HG03469 (cell line): ENCODE data around the gene ZBTB42.

Experiments used
- ATAC-seq: cut with Tn5 transposase; IDR thresholded peaks from one replicate; pipeline ENCODE4 v1.9.1; 2021; ENCODE audit warnings: mild to moderate bottlenecking, moderate library complexity, moderate number of reproducible peaks; ENCODE audit not compliant: unreplicated experiment

Gene ZBTB42

DNA sequence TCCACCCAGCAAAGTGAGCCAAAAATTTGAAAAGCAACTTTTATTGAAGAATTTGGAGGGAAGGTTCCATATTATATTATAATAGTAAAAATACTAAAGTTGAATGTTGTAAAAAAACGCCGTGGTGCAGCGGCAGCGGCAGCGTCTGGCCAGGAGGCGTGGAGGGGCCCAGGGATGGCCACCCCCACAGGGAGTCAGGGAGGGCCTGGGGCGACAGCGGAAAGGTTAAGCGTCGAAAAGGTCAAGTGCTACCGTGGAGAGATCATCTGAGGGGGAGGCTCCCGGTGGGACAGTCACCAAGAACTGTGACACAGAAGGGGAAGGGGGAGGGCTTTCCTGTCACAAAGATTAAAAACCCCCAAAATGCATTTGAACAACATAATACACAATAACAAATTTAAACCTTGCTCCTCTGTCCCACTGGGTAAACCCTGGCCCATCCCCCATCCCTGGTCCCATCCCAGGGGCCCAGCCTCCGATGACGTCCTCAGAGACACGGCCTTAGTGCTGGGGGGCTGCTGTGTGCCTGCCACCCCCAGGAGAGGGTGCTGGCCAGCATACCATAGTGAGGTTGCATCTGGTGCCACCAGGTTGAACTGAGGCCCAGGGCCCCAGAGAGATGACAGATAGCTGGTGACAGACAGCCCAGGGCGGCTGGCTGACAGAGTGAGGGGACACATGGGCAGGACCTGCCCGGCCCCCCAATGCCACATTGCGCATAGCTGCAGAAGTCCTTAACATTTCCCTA is 31.4 kb upstream of the ZBTB42 start:
- no peak for ATAC-seq

DNA sequence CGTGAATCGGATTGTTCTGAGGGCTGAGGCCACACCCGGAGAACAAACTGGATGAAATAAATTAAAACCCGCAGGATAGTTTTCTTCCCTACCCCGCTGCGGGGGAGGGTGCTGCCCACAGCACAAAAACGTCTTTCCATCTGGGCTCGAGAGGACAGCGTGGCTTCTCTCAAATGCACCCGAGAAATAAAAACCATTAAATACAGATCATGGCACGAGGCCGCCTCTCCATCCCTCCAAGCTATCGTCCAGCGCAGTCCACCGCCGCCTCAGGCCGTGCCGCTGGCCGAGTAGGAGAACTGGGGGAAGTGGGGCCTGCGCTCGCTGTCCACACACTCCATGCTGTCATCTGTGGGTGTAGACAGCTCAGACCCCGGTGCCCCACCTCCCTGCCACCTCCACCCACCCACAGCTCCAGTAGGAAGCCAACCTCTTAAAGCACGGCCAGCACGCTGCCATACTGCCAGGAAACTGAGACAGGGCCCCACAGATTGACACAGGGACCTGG is 30.8 kb upstream of the ZBTB42 start:
- no peak for ATAC-seq

DNA sequence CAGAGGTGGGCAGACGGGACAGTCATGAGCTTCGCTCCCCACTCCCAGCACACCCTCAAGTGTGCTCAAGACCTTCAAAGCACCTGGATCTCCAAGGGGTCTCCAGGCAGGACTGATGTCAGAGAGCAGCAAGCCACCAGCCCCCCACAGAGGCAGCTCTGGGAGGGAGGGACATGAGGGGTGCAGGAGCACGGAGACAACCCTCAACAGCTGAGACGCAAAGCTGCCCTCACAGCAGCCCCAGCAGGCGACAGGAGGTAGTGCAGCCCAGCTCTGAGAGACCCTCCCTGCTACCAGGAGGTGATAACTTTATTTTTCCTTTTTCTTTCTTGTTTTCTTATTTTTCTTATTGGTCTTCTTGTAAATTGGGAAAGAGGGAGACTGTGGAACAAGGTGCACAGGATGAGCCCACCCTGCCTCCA is 30.0 kb upstream of the ZBTB42 start:
- no peak for ATAC-seq

DNA sequence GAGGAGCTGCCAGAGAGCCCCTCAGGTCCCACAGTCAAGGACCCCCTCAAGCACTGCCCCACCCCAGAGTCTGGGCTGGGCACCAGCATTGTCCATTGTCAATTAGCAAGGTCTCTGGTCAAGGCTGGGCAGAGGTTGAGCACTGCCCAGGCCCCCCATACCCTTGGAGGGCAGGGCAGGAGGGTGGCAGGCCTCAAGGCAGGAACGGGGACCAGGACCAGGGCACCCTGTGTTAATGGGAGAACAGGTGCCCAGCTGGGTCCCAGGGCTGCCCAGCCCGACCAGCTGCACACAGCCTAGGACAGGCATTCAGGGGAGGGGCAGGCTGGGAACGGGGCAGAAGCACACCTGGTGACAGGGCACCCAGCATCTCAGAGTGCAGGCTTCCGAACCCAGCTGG is 29.5 kb upstream of the ZBTB42 start:
- no peak for ATAC-seq

DNA sequence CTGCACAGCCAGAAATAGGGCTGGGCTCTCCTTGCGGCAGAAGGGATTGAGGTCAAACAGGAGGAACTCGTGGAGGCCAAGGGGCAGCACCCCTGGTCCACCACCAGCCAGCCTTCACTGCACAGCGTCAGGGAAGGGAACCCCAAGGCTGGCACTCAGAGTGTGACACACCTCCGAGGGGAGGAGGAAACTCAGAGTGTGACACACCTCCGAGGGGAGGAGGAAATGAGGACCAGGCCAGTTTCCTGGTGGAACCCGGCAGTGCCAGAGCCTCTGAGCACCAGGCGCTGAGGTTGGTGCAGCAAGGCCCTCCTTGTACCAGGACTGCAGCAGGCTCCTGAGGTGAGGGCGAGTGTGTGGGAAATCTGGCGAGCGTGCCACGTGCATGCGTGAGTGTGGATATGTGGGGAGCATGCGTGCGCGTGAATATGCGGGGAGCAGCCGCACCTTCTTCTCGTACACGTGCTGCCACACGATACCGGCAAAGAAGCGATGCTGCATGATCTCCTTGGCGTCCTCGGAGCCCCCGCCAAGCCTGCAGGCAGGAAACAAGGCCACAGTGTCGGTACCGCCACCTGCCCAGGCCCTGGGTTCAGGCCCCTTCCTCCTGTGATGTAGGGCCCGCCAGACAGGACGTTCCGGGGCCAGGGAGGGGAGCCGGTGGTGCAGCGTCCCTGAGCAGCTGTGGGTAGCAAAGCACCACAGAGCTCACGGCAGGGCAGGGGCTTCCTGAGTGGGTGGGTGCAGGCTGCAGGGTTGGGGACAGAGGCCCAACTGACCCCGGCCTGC is 28.8 kb upstream of the ZBTB42 start:
- ATAC-seq, result no peak

DNA sequence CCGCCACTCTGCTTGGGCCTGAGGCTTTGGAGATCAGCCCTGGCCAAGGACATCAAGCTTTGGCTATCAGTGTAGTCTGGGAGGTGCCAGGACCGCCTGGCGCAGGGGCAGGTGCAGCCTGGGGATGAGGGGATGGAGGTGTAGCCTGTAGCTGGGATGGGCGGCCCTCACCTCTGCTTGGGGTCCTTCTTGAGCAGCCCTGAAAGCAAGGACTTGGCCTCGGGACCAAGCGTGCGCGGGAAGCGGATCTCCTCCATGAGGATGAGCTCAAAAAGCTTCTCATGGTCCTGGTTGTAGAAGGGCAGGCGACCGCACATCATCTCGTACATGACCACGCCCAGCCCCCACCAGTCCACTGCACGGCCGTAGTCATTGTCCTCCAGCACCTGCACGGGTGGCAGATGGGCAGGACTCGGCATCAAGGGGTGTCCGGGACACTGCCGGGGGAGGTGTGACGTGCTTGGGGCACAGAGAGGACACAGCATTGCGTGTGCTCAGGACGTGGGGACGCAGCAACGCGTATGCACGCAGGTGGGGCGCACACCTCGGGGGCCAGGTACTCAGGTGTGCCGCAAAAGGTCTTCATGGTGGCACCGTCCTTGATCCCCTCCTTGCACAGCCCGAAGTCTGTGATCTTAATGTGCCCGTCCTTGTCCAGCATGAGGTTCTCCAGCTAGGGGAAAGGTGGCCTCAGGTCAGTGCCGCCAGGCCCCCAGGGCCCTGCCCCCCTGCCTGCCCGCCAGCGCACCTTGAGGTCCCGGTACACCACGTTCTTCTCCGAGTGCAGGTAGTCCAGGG is 28.0 kb upstream of the ZBTB42 start:
- ATAC-seq, result no peak

DNA sequence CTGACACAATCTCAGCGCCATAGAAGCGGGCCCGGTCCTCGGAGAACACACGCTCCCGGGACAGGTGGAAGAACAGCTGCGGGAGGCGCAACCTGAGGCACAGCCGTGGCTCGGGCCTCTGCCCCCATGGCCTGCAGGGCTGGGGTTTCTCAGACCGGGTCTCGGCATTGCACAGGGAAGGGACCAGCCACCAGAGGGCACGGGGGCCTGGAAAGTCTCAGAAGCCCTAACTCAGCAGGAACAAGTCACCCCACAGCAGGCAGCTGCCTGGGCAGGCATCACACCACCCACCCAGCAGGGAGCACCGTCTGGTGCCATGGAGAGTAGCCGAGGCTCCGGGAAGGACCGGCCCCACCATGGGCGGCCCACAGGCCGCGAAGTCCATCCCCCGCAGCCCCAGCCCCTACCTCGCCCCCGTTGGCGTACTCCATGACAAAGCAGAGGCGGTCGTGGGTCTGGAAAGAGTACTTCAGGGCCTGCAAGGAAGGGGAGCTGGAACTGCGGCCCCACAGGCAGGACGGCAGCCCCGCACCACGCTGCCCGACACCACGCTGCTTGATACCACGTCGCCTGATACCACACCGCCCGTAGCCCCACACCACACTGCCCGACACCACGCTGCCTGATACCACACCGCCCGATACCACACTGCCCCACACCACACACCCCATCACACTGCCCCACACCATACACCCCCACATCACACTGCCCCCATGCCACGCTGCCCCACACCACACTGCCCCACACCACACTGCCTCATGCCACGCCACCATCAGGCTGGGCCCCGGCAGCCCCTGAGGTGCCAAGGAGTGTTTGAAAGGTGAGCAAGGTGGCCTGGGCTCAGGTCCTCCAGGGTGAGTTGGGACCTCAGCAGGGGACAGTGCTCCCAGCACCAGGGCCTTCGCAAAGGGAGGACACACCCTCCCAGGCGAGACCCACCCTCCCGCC is 27.1 kb upstream of the ZBTB42 start:
- ATAC-seq, result no peak

DNA sequence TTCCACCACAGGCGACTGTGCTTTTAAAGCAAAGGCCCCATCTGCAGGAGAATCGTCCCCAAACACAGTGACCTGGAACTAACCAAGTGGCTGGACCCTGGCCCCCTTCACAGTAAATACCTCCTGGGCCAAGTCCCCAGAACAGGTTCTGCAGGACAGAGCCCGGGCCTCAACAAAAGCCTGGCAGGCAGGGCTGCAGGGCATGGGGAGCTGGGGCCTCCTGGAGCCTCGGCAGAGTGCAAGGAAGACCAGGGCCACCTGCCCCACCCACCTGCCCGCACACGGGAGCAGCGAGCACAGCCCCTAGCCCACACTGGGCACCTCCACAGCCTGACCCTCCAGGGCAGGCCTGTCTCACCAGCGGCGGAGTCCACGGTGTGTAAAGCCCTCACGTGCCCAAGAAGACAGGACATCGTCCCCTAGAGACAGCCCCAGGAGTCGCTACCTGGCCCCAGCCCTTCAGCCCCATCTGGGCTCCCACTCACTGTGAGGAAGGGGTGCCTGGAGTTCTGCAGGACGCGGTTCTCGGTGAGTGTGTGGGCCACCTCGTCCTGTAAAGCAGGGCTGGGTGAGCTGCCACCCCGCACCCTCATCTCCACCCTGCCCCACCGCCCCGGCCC is 26.3 kb upstream of the ZBTB42 start:
- no peak for ATAC-seq

DNA sequence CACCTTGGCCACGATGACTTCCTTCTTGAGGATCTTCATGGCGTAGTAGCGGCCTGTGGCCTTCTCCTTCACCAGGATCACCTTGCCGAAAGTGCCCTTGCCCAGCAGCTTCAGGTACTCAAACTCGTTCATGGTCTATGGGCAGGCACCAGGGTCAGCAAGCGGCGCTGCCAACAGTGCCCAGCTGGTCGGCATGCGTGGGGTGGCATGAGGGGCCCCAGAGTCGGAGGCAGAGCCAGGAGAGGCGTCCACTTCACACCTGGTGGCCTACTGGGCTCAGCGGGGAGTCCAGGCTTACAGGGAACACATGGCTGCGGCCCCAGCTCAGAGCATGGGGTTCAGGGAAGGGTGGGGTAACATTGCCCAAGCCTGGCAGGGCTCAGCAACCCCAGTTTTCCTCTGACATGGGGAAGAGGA is 25.8 kb upstream of the ZBTB42 start:
- no peak for ATAC-seq

DNA sequence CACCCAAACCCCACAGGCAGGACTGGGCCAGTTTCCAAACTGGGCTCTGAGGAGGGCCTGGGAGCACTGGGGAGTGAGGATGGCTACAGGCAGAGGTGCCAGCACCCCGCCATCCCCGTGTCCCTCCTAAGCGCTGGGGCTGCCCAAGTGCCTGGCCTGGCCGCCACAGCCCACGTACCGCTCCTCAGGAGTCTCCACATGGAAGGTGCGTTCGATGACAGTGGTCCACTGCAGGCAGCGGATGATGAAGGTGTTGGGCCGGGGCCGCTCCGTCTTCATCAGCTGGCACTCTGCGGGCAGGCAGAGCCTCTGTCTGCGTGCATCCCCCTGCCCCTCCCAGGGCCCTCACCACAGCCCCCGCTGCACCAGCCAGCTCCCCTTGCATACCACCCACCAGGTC is 24.4 kb upstream of the ZBTB42 start:
- no peak for ATAC-seq

DNA sequence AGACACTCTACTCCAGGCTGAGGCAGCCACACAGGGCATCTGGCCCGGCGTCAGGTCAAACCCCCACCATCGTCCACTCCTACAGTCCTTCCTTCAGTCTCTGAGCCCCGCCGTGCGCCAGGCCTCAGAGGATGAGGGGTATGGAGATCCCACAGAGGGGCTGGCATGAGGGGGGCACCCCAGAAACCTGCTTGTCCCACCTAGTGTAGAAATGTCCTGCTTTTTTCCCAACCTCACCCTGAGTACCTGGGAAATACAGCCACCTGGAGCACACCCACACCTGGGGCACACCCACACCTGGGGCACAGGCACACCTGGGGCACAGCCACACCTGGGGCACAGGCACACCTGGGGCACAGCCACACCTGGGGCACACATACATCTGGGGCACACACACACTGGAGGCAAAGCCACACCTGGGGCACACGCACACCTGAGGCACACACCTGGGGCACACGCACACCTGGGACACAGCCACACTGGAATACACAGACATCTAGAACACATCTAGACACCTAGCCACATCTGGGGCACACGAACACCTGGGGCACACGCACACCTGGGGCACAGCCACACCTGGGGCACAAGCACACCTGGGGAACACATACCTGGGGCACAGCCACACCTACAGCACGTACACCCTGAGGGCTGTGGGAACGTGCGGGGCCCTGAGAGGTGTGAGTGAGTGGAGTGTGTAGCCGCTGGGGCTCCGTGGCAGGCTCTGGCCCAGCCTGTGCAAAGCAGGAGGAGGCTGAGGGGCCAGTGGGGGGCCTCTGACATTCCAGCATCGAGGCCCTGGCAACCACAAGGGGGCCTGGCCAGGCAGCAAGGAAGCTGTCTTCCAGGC is 23.7 kb upstream of the ZBTB42 start:
- ATAC-seq, result no peak

DNA sequence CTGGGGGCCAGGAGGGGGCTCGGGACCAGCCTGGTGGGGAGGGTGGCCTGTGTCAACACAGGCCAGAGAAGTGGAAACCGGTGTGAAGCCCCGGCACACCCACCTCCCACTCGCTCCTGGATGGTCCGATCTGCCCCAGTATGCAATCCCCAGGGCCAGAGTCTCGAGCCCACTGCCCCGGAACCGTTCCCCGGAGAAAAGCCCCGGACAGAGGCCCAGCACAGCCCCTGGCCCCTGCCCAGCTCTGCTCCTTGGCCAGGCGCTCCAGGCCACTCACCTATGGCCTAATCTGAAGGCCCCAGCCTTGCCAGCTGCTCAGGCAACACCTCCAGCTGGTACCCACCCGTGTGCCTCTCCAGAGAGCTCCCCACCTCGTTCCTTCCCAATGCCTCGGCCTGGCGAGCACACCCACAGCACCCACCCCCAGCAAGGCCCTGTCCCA is 23.1 kb upstream of the ZBTB42 start:
- no peak for ATAC-seq

DNA sequence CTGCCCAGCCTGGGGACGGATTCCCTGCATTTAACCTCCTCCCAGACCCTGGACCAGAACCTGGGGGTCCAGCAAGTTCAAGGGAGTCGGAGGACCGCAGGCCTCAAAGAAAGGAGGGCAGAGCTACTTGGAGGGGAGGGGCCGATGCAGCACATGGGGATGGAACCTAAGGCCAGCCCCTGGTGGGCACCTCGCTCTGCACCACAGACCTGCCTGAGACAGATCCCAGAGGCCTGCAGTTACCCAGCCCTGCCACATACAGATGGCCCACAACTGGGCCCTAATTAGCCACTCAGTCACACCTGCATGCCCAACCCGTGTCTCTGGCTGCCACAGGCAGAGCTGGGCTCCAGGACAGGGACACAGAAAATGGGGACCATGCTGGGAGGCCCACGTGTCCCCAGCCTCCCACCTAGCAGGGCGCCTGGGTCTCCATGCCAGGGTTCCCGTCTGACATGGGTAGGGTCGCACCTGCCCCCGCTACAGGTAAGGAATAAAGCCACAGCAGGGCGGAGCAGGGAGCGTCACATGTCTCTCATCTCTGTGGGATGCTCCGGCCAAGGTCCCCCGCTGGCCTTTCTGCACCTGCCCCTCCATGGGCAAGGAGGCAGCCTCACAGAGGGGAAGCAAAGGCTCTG is 22.1 kb upstream of the ZBTB42 start:
- ATAC-seq, result no peak

DNA sequence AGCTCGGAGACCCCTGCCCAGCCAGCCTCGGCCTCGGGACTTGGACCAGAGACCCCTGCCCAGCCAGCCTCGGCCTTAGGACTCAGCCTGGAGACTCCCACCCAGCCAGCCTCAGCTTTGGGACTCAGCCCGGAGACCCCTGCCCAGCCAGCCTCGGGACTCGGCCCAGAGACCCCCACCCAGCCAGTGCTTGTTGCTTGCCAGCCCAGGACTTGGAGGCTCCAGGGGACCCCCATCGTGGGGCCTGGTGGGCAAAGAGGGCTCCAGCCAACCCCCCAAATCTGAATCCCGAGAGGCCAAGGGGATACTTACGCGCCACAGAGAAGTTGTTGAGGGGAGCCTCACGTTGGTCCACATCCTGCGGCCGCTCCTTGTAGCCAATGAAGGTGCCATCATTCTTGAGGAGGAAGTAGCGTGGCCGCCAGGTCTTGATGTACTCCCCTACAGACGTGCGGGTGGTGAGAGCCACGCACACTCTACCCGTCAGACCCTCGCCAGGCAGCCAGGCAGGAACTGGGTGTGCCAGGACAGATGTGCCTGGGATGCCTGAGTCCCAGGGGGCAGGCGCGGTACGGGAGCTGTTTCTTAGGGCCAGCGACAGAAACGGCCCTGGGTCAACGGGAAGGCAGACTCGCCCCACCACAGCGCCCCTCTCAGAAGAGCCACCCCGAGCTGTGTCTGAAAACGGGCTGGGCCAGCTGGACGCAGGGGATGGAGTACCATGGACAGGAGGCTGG is 21.0 kb upstream of the ZBTB42 start:
- no peak for ATAC-seq

DNA sequence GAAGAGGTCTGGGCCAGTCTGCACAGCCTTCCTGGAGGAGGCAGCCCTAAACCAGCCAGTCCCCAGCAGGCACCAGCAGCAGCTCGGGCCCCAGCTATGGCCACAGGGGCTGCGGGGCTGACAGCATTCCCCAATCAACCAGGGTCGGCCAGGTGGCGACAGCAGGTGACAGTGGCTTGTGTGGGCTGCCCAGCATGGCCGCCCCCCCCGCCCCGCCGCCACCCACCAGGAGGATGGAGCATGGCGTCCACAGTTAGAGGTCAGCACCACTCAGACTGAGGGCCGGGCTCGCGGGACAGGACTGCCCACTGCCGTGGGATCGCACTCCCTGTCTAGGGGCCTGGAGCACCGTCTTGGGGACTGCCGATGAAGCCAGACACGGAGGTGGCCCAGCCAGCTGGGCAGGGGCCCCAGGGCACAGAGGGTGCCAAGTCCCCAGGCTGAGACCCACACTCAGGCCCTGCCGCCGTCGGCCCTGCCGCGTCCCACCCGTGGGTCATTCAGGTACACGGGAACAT is 20.3 kb upstream of the ZBTB42 start:
- no peak for ATAC-seq

DNA sequence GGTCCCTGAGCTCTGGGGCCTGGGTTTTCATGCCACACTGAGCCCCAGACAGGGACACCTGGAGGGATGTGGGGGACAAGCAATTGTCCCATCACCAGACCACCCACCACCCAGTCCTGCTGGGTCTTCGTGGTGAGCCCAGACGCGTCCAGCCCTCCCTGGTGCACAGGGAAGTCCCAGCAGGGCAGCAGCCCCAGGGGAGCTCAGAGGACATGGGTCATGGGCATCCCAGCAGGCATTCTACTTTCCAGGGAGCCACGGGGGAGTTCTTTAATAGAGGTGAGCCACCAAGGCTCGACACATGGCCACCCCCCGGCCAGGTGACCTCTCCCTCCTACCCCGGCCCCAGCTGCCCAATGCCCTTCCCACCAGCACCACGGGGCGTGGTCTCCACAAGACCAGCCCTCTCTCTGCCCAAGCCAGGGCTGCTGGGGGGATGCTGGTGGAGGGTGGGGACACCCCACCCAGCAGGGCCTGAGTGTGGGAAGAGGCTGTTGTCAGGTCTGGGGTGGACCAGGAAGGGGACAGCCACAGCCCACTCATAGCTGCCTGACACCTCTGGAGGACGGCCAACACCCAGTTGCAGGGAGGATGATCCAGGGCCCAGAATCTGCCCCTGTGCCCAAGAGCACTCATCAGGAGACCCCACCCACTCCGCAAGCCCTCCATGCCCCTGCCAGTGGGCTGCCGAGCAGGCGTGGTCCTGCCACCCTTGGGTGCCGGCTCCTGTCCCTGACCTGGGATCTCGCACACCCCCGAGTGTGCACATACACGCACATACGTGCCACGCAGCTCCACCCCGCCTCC is 19.4 kb upstream of the ZBTB42 start:
- no peak for ATAC-seq
